Choroid plexus epithelial cell (primary cell): ENCODE measurements around the gene ASB10.

ENCODE experiments used
- DNase-seq: peaks from one replicate; pipeline ENCODE4 v3.0.0-alpha.2; 2010; ENCODE audit warnings: low read depth
- H3K4me3 ChIP-seq: 2 replicates; pipeline ENCODE4 v1.5.1; 2011; ENCODE audit warnings: low read depth, mild to moderate bottlenecking, control low read depth, low read length, moderate library complexity
- TF ChIP-seq, protein P1 (sequence below): conservative IDR thresholded peaks from 2 replicates; pipeline ENCODE4 v1.5.1; 2011; ENCODE audit warnings: low read depth, mild to moderate bottlenecking, control low read depth, inconsistent platforms, low read length, moderate library complexity

ASB10 gene, protein sequence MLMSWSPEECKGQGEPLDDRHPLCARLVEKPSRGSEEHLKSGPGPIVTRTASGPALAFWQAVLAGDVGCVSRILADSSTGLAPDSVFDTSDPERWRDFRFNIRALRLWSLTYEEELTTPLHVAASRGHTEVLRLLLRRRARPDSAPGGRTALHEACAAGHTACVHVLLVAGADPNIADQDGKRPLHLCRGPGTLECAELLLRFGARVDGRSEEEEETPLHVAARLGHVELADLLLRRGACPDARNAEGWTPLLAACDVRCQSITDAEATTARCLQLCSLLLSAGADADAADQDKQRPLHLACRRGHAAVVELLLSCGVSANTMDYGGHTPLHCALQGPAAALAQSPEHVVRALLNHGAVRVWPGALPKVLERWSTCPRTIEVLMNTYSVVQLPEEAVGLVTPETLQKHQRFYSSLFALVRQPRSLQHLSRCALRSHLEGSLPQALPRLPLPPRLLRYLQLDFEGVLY

DNA sequence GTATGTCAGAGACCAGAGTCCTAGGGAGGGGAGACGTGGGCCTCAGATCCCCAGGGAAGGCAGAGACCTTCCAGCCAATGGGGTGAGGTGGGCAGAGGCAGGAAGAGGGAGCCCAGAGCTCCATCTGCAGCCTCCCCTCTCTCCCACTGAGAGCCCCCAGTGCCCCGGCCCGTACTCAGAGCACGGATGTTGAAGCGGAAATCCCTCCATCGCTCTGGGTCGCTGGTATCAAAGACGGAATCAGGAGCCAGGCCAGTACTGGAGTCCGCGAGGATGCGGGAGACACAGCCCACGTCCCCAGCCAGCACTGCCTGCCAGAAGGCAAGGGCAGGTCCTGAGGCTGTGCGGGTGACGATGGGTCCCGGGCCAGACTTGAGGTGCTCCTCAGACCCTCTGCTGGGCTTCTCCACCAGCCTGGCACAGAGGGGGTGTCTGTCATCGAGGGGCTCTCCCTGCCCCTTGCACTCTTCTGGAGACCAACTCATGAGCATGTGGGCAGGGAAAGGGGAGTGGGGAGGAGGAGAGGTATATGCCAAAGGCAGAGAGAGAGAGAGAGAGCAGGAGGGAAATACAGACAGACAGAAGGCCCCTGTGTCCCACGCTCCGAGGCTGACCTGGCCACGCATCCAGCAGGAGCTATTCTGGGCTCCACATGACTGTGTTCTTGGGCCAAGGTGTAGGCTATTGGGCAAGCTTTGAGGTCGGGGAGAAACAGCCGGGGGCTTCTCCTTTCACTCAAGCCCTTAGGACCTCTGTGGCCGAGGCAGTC lies at the start of gene ASB10:
Gene ASB10, minus strand, starts transcription at position 611 of the 769 bp plus-strand sequence. Its CDS starts 120 bp downstream, at position 491.
- DNase-seq, result no peak
- TF ChIP-seq, protein P1, sequence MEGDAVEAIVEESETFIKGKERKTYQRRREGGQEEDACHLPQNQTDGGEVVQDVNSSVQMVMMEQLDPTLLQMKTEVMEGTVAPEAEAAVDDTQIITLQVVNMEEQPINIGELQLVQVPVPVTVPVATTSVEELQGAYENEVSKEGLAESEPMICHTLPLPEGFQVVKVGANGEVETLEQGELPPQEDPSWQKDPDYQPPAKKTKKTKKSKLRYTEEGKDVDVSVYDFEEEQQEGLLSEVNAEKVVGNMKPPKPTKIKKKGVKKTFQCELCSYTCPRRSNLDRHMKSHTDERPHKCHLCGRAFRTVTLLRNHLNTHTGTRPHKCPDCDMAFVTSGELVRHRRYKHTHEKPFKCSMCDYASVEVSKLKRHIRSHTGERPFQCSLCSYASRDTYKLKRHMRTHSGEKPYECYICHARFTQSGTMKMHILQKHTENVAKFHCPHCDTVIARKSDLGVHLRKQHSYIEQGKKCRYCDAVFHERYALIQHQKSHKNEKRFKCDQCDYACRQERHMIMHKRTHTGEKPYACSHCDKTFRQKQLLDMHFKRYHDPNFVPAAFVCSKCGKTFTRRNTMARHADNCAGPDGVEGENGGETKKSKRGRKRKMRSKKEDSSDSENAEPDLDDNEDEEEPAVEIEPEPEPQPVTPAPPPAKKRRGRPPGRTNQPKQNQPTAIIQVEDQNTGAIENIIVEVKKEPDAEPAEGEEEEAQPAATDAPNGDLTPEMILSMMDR, result no peak

DNA sequence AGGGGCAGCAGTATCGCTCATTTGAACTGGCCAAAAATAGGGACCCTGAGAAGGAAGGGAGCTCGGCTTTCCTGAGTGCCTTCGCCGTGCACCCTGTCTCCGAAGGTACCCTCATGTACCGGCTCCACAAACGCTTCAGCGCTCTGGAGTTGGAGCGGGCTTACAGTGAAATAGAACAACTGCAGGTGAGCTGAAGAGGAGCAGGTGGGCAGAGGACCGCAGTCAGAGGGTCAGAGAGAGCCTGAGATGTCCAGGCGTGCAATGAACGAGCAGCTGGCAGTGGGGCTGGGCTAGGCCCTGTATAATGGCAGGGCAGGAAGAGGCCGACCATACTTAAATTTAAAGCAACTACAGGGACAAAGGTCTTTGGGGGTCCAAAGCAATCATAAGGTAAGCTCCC lies 49.4 kb upstream of the ASB10 start:
- no peak for DNase-seq
- no peak overlapping the region for H3K4me3 ChIP-seq
- TF ChIP-seq, protein P1, result no peak

More for the DNA sequence above, at the start of gene ASB10:
- no peak within 1 kb of the TSS for H3K4me3 ChIP-seq

DNA sequence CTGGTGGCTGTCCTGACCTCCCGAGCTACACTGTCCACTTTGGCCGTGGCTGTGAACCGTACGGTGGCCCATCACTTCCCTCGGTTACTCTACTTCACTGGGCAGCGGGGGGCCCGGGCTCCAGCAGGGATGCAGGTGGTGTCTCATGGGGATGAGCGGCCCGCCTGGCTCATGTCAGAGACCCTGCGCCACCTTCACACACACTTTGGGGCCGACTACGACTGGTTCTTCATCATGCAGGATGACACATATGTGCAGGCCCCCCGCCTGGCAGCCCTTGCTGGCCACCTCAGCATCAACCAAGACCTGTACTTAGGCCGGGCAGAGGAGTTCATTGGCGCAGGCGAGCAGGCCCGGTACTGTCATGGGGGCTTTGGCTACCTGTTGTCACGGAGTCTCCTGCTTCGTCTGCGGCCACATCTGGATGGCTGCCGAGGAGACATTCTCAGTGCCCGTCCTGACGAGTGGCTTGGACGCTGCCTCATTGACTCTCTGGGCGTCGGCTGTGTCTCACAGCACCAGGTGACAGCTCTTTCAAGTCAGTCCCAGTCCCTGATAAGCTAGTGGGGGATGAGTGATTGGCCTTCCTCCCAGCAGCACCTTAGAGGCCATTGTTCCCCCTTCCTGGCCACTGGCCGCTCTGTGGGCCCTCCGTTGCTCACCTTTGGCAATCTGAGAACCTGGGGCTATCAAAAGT lies 48.2 kb upstream of the ASB10 start:
- DNase-seq, result no peak
- TF ChIP-seq, protein P1, result no peak
- H3K4me3 ChIP-seq, result no peak overlapping the region

DNA sequence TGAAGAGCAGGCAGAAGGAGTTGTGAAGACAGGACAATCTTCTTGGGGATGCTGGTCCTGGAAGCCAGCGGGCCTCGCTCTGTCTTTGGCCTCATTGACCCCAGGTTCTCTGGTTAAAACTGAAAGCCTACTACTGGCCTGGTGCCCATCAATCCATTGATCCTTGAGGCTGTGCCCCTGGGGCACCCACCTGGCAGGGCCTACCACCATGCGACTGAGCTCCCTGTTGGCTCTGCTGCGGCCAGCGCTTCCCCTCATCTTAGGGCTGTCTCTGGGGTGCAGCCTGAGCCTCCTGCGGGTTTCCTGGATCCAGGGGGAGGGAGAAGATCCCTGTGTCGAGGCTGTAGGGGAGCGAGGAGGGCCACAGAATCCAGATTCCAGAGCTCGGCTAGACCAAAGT lies 46.8 kb upstream of the ASB10 start:
- H3K4me3 ChIP-seq, result peak overlapping the region; percentile 96
- TF ChIP-seq, protein P1, result no peak
- DNase-seq, result no peak

DNA sequence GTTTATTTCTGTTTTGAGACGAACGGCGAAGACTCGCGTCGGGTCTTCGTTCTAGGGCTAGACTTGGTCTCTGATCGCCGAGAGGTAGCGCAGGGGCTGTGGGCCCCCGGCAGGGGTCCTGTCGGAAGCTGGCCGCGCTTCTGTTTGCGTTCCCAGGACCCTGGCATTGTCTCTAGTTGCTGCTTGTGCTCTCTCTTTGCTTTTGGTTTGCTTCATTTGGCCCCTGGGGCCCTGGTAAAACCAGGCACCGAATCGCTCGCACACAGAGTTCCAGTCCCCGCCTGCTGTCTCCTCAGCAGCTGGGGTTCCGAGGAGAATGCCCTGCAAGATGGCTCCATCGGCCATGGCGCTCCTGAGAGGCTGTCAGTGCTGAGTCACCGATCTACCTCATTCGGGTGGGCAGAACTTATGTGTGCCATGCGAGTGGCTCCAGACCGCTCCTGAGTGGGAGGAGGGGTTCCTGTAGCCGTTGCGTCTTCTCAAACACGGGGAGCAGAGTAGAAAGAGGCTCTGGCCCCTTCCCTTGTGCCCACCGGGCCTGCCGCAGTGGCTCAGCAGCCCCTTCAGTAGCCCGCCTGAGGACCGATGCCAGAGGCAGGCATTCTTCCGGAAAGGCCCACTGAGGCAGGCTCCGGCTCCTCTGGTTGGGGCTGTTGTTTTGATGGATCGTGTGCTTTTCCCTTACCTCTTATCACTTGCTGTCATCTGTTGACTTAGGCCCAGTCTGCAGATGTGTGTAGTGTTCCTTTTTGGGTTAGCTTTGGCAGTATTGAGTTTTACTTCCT lies 46.1 kb upstream of the ASB10 start:
- TF ChIP-seq, protein P1, result no peak
- H3K4me3 ChIP-seq, result peak overlapping the region; percentile 96

DNA sequence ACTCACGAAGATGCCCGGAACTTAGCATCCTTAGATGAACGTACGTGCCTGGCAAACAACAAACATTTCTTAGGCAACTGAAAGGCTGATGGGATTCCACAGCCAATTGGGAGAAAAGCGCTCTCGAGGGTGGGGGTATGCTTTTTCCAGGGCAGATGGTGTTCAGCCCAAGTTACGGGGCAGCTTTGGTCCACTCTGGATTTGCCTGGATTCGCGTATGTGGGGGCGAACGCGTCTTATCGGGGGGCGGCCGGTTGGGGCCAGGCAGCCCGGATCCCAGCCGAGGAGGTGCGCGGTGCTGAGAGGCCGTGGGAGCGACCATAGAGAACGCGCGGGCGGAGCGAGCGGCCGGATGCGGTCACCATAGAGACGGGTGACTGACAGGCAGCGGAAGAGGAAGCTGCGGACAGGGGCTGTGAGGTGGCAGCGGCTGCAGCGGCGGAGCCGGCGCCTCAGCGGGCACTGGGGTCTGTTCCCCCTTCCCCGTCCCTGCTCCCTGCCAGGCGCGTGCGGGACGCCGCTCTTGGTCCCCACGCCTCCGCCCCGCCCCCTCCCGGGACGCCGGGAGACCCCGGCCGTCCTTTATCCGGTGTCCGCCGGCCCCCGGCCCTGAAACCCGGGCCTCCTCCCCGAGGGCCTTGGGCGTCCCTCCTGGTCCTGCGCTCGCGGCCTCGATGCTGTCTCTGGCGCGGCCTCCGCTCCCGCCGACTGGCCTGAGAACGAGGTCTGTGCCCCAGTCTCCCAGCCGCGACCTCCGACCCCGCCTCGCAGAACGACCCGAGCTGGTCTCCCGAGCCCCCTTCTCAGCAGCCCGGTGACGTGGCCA lies 45.3 kb upstream of the ASB10 start, which contains the start of gene CHPF2:
Gene CHPF2, plus strand, starts transcription at position 393 of the 826 bp plus-strand sequence. CDS start 1,529 bp downstream, outside the sequence.
- peak; percentile 88 for DNase-seq
- TF ChIP-seq, protein P1, result no peak
- H3K4me3 ChIP-seq, result peak within 1 kb of the TSS; percentile 96

More for the DNA sequence above, 46.1 kb upstream of the ASB10 start:
- DNase-seq, result peak; percentile 81
